Measurements from ENCODE around the gene WNT4. TPM values are rescaled to one million over a fixed set of nuclear protein-coding genes. Genes with fewer than 3 reads are reported as not detected.
"Not testable (repeated sequence)": the region's sequence is repeated elsewhere in the genome, so short reads cannot be mapped to it uniquely, and the experiment has no call there.

The WNT4 gene
- total RNA-seq, 1 experiment from 2014 or later: 0.18 TPM

- in situ Hi-C loops (cut with HindIII; ENCODE audit: low pct_unique_long_range_greater_than_20kb, low sequenced_read_pairs): no loop called here
- no peak for DNase-seq (ENCODE audit: low read depth, low spot score)
These were observed 41.7 kb downstream of the WNT4 start for GRCh38 chr1:22101199-22101598.

GRCh38 chr1:22100168-22100567, 42.7 kb downstream of the WNT4 start:
- in situ Hi-C loops (cut with HindIII; ENCODE audit: low pct_unique_long_range_greater_than_20kb, low sequenced_read_pairs): no loop called here
- no peak for DNase-seq (ENCODE audit: low read depth, low spot score)

GRCh38 chr1:22098752-22099151, 44.1 kb downstream of the WNT4 start:
- in situ Hi-C loops (cut with HindIII; ENCODE audit: low pct_unique_long_range_greater_than_20kb, low sequenced_read_pairs): no loop called here
- DNase-seq (ENCODE audit: low read depth, low spot score): no peak

- in situ Hi-C loops (cut with HindIII; ENCODE audit: low pct_unique_long_range_greater_than_20kb, low sequenced_read_pairs): no loop called here
These were observed 46.4 kb downstream of the WNT4 start for GRCh38 chr1:22096463-22096862.

GRCh38 chr1:22096036-22096435, 46.9 kb downstream of the WNT4 start:
- DNase-seq (ENCODE audit: low read depth, low spot score): no peak
- in situ Hi-C loops (cut with HindIII; ENCODE audit: low pct_unique_long_range_greater_than_20kb, low sequenced_read_pairs): no loop called here

More at GRCh38 chr1:22096463-22096862, 46.4 kb downstream of the WNT4 start:
- no peak for DNase-seq (ENCODE audit: low read depth, low spot score)

- DNase-seq (ENCODE audit: low read depth, low spot score): no peak
- in situ Hi-C loops (cut with HindIII; ENCODE audit: low pct_unique_long_range_greater_than_20kb, low sequenced_read_pairs): no loop called here
These were observed 49.4 kb downstream of the WNT4 start for GRCh38 chr1:22093513-22093912.

DNA sequence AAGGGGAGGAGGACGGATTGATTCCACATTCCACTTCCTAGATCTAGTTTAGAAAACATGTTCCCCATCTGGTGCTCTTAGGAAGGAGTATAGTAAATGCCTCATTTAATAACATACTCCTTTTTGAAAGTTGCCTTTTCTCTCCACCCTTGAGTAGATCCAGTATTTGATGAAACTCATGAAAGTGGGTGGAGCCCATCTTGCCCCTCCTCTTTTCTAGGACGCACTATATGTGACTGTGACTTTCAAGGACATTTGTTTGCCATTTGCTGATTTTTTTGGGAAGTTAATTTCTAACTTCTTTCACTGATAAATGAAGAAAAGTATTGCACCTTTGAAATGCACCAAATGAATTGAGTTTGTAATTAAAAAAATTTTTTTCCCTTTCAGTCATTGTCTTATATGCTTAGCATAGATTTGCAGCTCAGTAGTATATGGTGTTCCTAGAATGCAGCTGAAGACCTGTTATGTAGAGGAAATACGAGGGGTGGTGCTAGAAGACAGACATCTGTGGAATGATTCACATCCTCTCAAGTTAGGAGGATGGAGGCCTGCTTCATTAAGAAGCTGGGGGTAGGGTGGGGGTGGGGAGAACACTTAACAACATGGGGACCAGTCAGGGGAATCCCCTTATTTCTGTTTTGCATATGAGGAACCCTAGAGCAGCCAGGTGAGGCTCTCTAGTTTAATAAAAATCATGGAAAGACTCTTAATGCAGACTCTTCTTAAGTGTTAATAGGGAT, 50.7 kb downstream of the WNT4 start:
- DNase-seq (ENCODE audit: low read depth, low spot score); in situ Hi-C loops (cut with HindIII; ENCODE audit: low pct_unique_long_range_greater_than_20kb, low sequenced_read_pairs): not testable (repeated sequence)

- DNase-seq (ENCODE audit: low read depth, low spot score): peak; percentile 25
- in situ Hi-C loops (cut with HindIII; ENCODE audit: low pct_unique_long_range_greater_than_20kb, low sequenced_read_pairs): no loop called here
These were observed 52.0 kb downstream of the WNT4 start for GRCh38 chr1:22090867-22091266.

GRCh38 chr1:22089787-22090186, 53.1 kb downstream of the WNT4 start:
- in situ Hi-C loops (cut with HindIII; ENCODE audit: low pct_unique_long_range_greater_than_20kb, low sequenced_read_pairs): no loop called here
- no peak for DNase-seq (ENCODE audit: low read depth, low spot score)

DNA sequence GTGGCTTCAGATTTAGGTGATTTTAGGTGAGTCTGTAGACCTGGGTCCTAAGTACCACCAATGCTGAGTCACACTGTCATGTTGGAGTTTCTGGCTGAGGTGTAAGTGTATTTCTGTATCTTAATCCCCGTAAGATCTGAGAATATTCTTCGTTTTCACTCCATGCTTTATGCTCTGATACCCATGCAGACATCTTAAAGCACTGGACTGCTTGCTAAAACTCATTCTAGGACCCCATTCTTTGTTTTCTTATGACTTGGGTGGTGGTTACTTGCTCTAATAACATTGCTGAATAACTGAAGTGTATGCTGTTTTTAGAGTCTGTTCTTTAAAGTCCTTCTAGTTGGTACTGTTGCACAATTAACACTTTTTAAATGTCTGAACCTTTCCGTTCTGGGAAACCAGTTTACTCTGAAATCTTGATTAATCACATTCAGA, 53.7 kb downstream of the WNT4 start:
- in situ Hi-C loops (cut with HindIII; ENCODE audit: low pct_unique_long_range_greater_than_20kb, low sequenced_read_pairs): no loop called here
- no peak for DNase-seq (ENCODE audit: low read depth, low spot score)

- in situ Hi-C loops (cut with HindIII; ENCODE audit: low pct_unique_long_range_greater_than_20kb, low sequenced_read_pairs): no loop called here
- DNase-seq (ENCODE audit: low read depth, low spot score): no peak
These were observed 54.6 kb downstream of the WNT4 start for GRCh38 chr1:22088331-22088730.

DNA sequence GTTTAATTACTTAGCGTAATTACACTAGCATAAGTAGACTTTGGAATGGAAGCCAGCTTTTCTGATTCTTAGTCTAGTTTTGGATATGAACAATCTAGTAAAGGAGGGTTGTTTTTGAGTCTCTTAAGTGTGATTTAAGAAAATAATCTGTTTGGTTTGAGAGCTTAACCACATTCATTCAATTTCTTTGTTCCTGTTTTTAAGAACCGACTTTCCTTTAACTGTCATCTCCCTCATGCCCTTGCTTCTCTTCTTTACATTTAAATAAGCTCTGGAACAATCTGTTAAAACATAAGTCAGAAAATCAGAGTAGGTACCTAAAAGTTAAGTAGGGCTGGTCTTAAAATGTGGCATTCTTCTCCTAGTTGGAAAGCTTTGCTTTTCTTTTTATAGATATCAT, 62.7 kb downstream of the WNT4 start:
- no peak for DNase-seq (ENCODE audit: low read depth, low spot score)
- in situ Hi-C loops (cut with HindIII; ENCODE audit: low pct_unique_long_range_greater_than_20kb, low sequenced_read_pairs): no loop called here

DNA sequence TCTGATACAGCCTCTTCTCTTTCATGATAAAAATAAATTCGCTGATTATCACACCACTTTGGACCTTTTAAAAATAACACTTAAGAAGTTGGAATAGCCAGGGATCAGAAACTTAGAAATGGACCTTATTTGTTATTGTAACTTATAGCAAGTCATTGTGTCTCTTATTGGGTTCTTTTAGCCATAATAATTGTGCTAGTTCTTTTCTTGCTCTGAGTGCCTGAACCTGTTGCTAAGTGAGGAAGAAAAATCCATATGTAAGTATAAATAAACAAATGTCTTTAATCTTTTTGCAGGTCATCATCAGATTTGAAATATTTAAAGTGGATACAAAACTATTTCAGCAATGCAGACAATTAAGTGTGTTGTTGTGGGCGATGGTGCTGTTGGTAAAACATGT, 64.8 kb downstream of the WNT4 start:
- DNase-seq (ENCODE audit: low read depth, low spot score): no peak
- in situ Hi-C loops (cut with HindIII; ENCODE audit: low pct_unique_long_range_greater_than_20kb, low sequenced_read_pairs): no loop called here

DNA sequence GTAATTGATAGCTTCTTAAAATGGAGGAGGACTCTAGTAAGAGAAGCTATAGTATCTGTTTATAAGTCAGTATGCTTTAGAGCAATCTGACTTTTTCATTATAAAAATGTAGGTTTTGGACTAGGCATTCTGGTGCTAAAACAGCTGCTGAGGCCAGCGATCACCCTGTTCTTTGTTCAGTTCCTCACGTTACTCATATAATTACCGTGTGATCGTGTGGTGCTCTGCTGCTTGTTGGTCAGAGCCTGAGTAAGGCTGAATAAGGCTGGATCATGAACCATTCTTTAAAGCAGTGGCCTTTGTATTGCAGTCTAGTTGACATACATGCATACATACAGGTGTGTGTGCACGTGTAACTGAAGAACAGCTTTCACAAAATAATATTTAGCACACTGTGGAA, 65.2 kb downstream of the WNT4 start:
- in situ Hi-C loops (cut with HindIII; ENCODE audit: low pct_unique_long_range_greater_than_20kb, low sequenced_read_pairs): no loop called here
- DNase-seq (ENCODE audit: low read depth, low spot score): peak; percentile 22

GRCh38 chr1:22076346-22076745, 66.6 kb downstream of the WNT4 start:
- in situ Hi-C loops (cut with HindIII; ENCODE audit: low pct_unique_long_range_greater_than_20kb, low sequenced_read_pairs): no loop called here
- no peak for DNase-seq (ENCODE audit: low read depth, low spot score)

DNA sequence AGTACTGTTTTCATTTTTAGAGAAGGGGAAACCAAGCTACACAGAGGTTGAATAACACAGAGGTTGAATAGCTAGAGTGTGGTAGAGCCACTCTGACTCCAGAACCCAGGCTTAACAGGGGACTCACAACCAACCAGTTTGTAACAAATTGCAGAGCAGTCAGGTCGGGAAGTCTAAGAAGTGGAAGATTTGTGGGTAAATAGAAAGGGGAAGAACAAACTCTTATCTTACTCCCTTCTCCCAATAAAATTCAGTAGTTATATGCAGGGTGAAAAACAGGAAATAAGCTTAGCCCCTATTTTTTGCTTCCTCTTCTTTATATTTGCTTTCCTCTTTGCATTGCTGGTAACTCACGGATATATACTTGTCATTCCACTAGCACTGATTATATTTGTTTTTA, 67.2 kb downstream of the WNT4 start:
- no peak for DNase-seq (ENCODE audit: low read depth, low spot score)
- in situ Hi-C loops (cut with HindIII; ENCODE audit: low pct_unique_long_range_greater_than_20kb, low sequenced_read_pairs): no loop called here

GRCh38 chr1:22074803-22075202, 68.1 kb downstream of the WNT4 start:
- in situ Hi-C loops (cut with HindIII; ENCODE audit: low pct_unique_long_range_greater_than_20kb, low sequenced_read_pairs): no loop called here

GRCh38 chr1:22071511-22071910, 71.4 kb downstream of the WNT4 start:
- in situ Hi-C loops (cut with HindIII; ENCODE audit: low pct_unique_long_range_greater_than_20kb, low sequenced_read_pairs): no loop called here
- no peak for DNase-seq (ENCODE audit: low read depth, low spot score)

More at GRCh38 chr1:22074803-22075202, 68.1 kb downstream of the WNT4 start:
- no peak for DNase-seq (ENCODE audit: low read depth, low spot score)

Data from SK-MEL-5 (cell line).